B cell (primary cell): ENCODE measurements around the gene TARP.

ENCODE experiments used
- ATAC-seq: fragments of 200-7000 bp; cut with Tn5 transposase; one replicate; pipeline ENCODE4 v1.10.0; 2021; ENCODE audit warnings: low read depth, mild to moderate bottlenecking, moderate number of reproducible peaks, moderate library complexity
- CTCF ChIA-PET: fragments of 350-600 bp; sonication (Branson Sonifier 250); formaldehyde crosslinking; loops from one replicate; lab custom pipeline; 2021; ENCODE audit warnings: antibody characterized with exemption, inconsistent platforms; lab: Charles Lee
- POLR2A ChIA-PET: fragments of 350-600 bp; sonication (Branson Sonifier 250); formaldehyde crosslinking; loops from one replicate; lab custom pipeline; 2021; ENCODE audit warnings: antibody characterized with exemption; lab: Charles Lee
- DNase-seq: peaks from one replicate; pipeline ENCODE4 v3.0.0; 2013
- H2AFZ ChIP-seq: 2 replicates; pipeline ENCODE4 v1.6.1; 2012; ENCODE audit warnings: mild to moderate bottlenecking, low read depth, low read length; ENCODE audit not compliant: insufficient read depth, poor library complexity, severe bottlenecking
- H3K27ac ChIP-seq, 2 donors: 1 replicate in 1 of 2; 2 replicates in 1 of 2; pipeline ENCODE4 v1.5.1; 2012 to 2013; ENCODE audit warnings: low read length in 2 of 2, mild to moderate bottlenecking in 2 of 2, moderate library complexity in 1 of 2
- H3K27me3 ChIP-seq, 4 experiments: fragments of 200-600 bp in 1 of 4; sonication (generic) in 1 of 4; replicated peaks in 1 of 4; 1 replicate in 2 of 4; 2 replicates in 2 of 4; pipeline versions ENCODE4 v1.6.1 to v1.7.0; 2013 to 2016; ENCODE audit warnings: low read length in 3 of 4, mild to moderate bottlenecking in 2 of 4, mixed read lengths in 1 of 4, moderate library complexity in 1 of 4; ENCODE audit not compliant: insufficient read depth in 4 of 4, control insufficient read depth in 3 of 4; ENCODE audit errors: control extremely low read depth in 1 of 4
- H3K36me3 ChIP-seq, 2 experiments: replicated peaks in 1 of 2; 1 replicate in 1 of 2; 2 replicates in 1 of 2; pipeline versions ENCODE4 v1.6.1 to v1.7.1; 2013; ENCODE audit warnings: low read length in 1 of 2; ENCODE audit not compliant: insufficient read depth in 2 of 2, control insufficient read depth in 1 of 2; ENCODE audit errors: control extremely low read depth in 1 of 2, extremely low read depth in 1 of 2
- H3K4me1 ChIP-seq, 2 donors: fragments of 200-600 bp in 1 of 2; sonication (generic) in 1 of 2; 1 replicate in 1 of 2; 2 replicates in 1 of 2; pipeline versions ENCODE4 v1.5.1 to v1.6.1; 2013 to 2017; ENCODE audit warnings: low read length in 2 of 2; ENCODE audit not compliant: control insufficient read depth in 2 of 2, insufficient read depth in 2 of 2
- H3K4me2 ChIP-seq: replicated peaks from 2 replicates; pipeline ENCODE3; 2012; ENCODE audit warnings: mild to moderate bottlenecking, low read depth, low read length; ENCODE audit not compliant: poor library complexity, severe bottlenecking
- H3K4me3 ChIP-seq, 5 experiments: fragments of 200-600 bp in 1 of 5; sonication (generic) in 1 of 5; 1 replicate in 3 of 5; 2 replicates in 2 of 5; pipeline versions ENCODE4 v1.5.1 to v1.7.0; 2011 to 2016; ENCODE audit warnings: low read length in 4 of 5, mild to moderate bottlenecking in 4 of 5, low read depth in 2 of 5, control low read depth in 1 of 5, moderate library complexity in 1 of 5; ENCODE audit not compliant: insufficient read depth in 1 of 5; ENCODE audit errors: control extremely low read depth in 1 of 5, extremely low read depth in 1 of 5
- H3K79me2 ChIP-seq: fragments of 200-600 bp; sonication (generic); one replicate; pipeline ENCODE4 v1.6.0; 2016; ENCODE audit warnings: low read length; ENCODE audit not compliant: control insufficient read depth, insufficient read depth
- H3K9ac ChIP-seq: fragments of 200-600 bp; sonication (generic); 2 replicates; pipeline ENCODE4 v1.6.1; 2017; ENCODE audit warnings: mild to moderate bottlenecking, low read length, moderate library complexity
- H3K9me3 ChIP-seq, 3 donors: one replicate each; pipeline versions ENCODE4 v1.6.1 to v1.7.1; 2013; ENCODE audit warnings: low read length in 2 of 3; ENCODE audit not compliant: control insufficient read depth in 2 of 3, insufficient read depth in 1 of 3; ENCODE audit errors: control extremely low read depth in 1 of 3
- H4K20me1 ChIP-seq: 2 replicates; pipeline ENCODE4 v1.6.0; 2012; ENCODE audit warnings: mild to moderate bottlenecking, low read length; ENCODE audit not compliant: insufficient read depth, control insufficient read depth, poor library complexity, severe bottlenecking
- H3K27ac Mint-ChIP-seq: one replicate; pipeline ENCODE4 v1.8.0; 2021; ENCODE audit warnings: mixed read lengths
- H3K27me3 Mint-ChIP-seq: one replicate; pipeline ENCODE4 v1.8.0; 2021; ENCODE audit warnings: mixed read lengths
- H3K4me1 Mint-ChIP-seq: one replicate; pipeline ENCODE4 v1.8.0; 2021; ENCODE audit warnings: mixed read lengths
- H3K4me3 Mint-ChIP-seq: one replicate; pipeline ENCODE4 v1.8.0; 2021; ENCODE audit warnings: mixed read lengths
- H3K9me3 Mint-ChIP-seq: one replicate; pipeline ENCODE4 v1.8.0; 2022; ENCODE audit warnings: mixed read lengths; ENCODE audit not compliant: insufficient read depth
- EZH2 ChIP-seq: IDR thresholded peaks from 2 replicates; pipeline ENCODE4 v1.6.1; 2012; ENCODE audit warnings: borderline replicate concordance, low read depth, mild to moderate bottlenecking, moderate library complexity, low read length; ENCODE audit not compliant: insufficient read depth, poor library complexity, severe bottlenecking
- WGBS: methylation state at CpG from one replicate; pipeline ENCODE4 v1.1.5; 2013; ENCODE audit warnings: missing lambda C conversion rate; ENCODE audit not compliant: insufficient coverage; 5-methylcytosine and 5-hydroxymethylcytosine counted together
- intact Hi-C: fragments of 100-400 bp; cut with micrococcal nuclease; formaldehyde crosslinking; loops from one replicate; pipeline ENCODE4 v1.10.0; 2022
- TF ChIP-seq, protein P1 (sequence below): fragments of 200-600 bp; IDR thresholded peaks from one replicate; pipeline ENCODE4 v1.8.0; 2022; ENCODE audit warnings: antibody characterized with exemption, mild to moderate bottlenecking

Gene TARP

DNA sequence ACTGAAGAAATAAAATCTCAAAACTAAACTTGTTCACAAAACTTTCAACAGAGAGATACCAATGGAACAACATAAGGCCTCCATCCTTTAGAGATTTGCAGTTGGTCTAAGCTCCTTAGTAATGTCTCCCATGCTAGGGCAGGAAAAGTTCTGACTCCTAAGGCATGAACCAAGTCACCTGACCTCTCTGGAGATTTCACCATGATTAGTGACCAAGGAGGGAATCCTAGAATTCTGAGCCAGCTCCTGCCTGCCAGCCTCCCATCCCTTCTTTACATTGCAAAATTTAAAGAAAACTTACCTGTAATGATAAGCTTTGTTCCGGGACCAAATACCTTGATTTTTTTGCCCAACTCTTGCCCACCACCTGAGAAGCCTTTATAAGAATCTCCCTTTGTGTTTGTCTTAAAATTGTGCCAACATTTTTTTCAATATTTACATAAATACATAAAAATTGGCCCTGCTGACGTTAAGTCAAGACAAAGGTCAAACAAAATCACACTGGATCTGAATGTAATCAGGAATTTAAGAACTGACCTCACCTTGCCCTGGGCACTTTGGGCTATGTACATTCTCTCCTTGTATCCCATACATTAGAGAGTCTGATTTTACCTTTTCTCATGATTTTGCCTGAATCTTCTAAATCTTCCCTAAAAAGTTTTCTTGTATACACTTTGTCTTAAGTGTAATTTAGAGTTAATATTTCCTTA is at the start of gene TARP:
TARP (minus strand) TSS at position 351 of the 710 bp plus-strand sequence.
- H4K20me1 ChIP-seq = no peaks in the 10 kb centered on the region
- Mint-ChIP-seq H3K27me3 (no peaks in the 10 kb centered on the region), H3K4me1 (no peaks in the 10 kb centered on the region), H3K9me3 (no peaks in the 10 kb centered on the region), H3K4me3 (no peak within 1 kb of the TSS), H3K27ac (no peak within 1 kb of the TSS)
- POLR2A ChIA-PET = no interaction called here
- H3K27ac ChIP-seq = no peak within 1 kb of the TSS
- no peak within 1 kb of the TSS for H3K9ac ChIP-seq
- intact Hi-C loops = no loop called here
- CTCF ChIA-PET = interaction anchor here (1.2 kb wide), 1 partner anchor 62 kb away, joined by 3 read pairs; no protein-coding TSS in a partner anchor
- no peaks in the 10 kb centered on the region for H3K79me2 ChIP-seq
- H2AFZ ChIP-seq = no peak within 1 kb of the TSS
- no peaks in the 10 kb centered on the region for H3K9me3 ChIP-seq
- DNase-seq (no peak), ATAC-seq (no peak)
- H3K36me3 ChIP-seq = no peaks in the 10 kb centered on the region
- no peak within 1 kb of the TSS for H3K4me2 ChIP-seq
- no peak within 1 kb of the TSS for H3K4me3 ChIP-seq
- no CpG with 5 or more reads among the region's 2 CpGs for WGBS
- H3K4me1 ChIP-seq = no peaks in the 10 kb centered on the region
- H3K27me3 ChIP-seq = no peaks in the 10 kb centered on the region
- TF ChIP-seq EZH2 = no peak
- TF ChIP-seq, protein P1, sequence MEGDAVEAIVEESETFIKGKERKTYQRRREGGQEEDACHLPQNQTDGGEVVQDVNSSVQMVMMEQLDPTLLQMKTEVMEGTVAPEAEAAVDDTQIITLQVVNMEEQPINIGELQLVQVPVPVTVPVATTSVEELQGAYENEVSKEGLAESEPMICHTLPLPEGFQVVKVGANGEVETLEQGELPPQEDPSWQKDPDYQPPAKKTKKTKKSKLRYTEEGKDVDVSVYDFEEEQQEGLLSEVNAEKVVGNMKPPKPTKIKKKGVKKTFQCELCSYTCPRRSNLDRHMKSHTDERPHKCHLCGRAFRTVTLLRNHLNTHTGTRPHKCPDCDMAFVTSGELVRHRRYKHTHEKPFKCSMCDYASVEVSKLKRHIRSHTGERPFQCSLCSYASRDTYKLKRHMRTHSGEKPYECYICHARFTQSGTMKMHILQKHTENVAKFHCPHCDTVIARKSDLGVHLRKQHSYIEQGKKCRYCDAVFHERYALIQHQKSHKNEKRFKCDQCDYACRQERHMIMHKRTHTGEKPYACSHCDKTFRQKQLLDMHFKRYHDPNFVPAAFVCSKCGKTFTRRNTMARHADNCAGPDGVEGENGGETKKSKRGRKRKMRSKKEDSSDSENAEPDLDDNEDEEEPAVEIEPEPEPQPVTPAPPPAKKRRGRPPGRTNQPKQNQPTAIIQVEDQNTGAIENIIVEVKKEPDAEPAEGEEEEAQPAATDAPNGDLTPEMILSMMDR = no peak

DNA sequence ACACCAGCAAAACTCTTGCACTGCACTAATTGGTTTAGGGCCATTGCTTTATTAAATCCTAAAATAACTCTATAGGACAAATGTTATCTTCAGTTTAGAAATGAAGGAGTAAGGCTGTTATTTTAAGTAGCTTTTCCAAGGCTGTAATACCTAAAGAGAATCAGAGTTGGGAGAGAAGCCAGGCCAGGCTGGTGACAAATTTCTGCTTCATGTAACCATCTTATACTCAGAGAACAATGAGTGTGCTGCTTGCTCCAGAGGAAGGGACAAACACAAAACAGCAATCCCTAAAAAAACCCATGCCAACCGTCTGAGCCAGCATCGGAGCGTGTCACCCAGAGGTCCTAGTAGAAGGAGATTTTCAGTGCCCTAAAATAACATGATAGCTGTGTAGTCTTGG is 49.7 kb upstream of the TARP start:
- intact Hi-C loops = no loop called here
- H3K4me2 ChIP-seq = no peak overlapping the region
- H3K27ac ChIP-seq = no peak overlapping the region
- ATAC-seq (no peak), DNase-seq (no peak)
- WGBS = no CpG with 5 or more reads among the region's 3 CpGs
- H3K9me3 ChIP-seq = no peaks in the 10 kb centered on the region
- POLR2A ChIA-PET = no interaction called here
- Mint-ChIP-seq H3K4me3 (no peak overlapping the region), H3K27me3 (peaks cover 21% of the 10 kb centered on the region), H3K27ac (no peak overlapping the region), H3K4me1 (peaks cover 8% of the 10 kb centered on the region), H3K9me3 (no peaks in the 10 kb centered on the region)
- H2AFZ ChIP-seq = no peak overlapping the region
- H4K20me1 ChIP-seq = no peaks in the 10 kb centered on the region
- H3K4me1 ChIP-seq = peaks cover 4 to 10% of the 10 kb centered on the region in 2 donors
- CTCF ChIA-PET = interaction anchor here (1.1 to 2.4 kb wide), 3 partner anchors 12 to 51 kb away, joined by 3 to 8 read pairs (median 4); no protein-coding TSS in a partner anchor
- H3K9ac ChIP-seq = no peak overlapping the region
- H3K79me2 ChIP-seq = no peaks in the 10 kb centered on the region
- TF ChIP-seq EZH2 = no peak
- TF ChIP-seq, protein P1 = no peak
- no peak overlapping the region for H3K4me3 ChIP-seq
- H3K27me3 ChIP-seq = peaks cover 0 to 2% (median 0%) of the 10 kb centered on the region in 4 experiments
- H3K36me3 ChIP-seq = no peaks in the 10 kb centered on the region
